Lower leg skin (tissue), 4 donors: ENCODE results near the gene MGA. TPM values are rescaled to one million over a fixed set of nuclear protein-coding genes. Genes with fewer than 3 reads are reported as not detected.

Source experiments
- DNase-seq, 2 donors: peaks; one replicate each; pipeline ENCODE4 v3.0.0-alpha.2; 2019; ENCODE audit warnings: low spot score in 2 of 2
- H3K4me3 ChIP-seq: fragments of 200-600 bp; sonication (generic); 2 replicates; pipeline ENCODE4 v1.5.1; 2017; ENCODE audit warnings: mild to moderate bottlenecking, low read depth; ENCODE audit not compliant: poor library complexity, severe bottlenecking
- POLR2A ChIP-seq, 2 donors: fragments of 450-650 bp; IDR thresholded peaks; one replicate each; pipeline ENCODE4 v1.6.1; 2016 to 2017; ENCODE audit warnings: antibody characterized with exemption in 2 of 2, mild to moderate bottlenecking in 1 of 2, moderate library complexity in 1 of 2
- WGBS, 2 donors: methylation state at CpG; one replicate each; pipeline ENCODE4 v1.1.5; 2018; 5-methylcytosine and 5-hydroxymethylcytosine counted together
- intact Hi-C: fragments of 100-400 bp; cut with DNase I; formaldehyde crosslinking; loops from one replicate; pipeline ENCODE4 v1.15.0; 2023; ENCODE audit warnings: low total_unique reads
- total RNA-seq, 4 donors: library from RNA; depleted of rRNA; stranded (reverse); fragments of >200 nt; gene quantifications; one replicate each; pipeline ENCODE4 v1.1.0, GENCODE V29; 2016
- TF ChIP-seq, protein P1 (sequence below), 3 donors: fragments of 450-650 bp; IDR thresholded peaks; one replicate each; pipeline ENCODE4 v1.5.1; 2016; ENCODE audit warnings: antibody characterized with exemption in 3 of 3, mild to moderate bottlenecking in 3 of 3, moderate library complexity in 2 of 3

MGA gene
- total RNA-seq, 4 donors from 2014 or later = 17.2 to 24.1 (median 20.7) TPM

DNA sequence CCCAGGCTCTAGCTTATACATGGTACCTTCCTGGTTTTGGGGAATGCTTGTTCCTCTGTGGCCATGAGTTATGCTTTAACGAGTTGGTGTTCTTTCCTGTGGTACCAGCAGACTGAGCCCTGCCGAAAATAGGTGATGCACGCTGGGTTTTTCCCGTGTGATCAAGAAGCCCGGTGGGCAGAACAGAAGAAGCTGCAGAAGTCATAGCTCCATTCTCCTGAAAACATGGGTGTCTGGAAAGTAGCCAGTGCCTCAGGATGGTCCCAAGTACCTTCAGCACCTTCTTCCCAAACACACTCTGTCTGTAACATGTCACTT lies 139.2 kb downstream of the MGA start:
- TF ChIP-seq, protein P1, sequence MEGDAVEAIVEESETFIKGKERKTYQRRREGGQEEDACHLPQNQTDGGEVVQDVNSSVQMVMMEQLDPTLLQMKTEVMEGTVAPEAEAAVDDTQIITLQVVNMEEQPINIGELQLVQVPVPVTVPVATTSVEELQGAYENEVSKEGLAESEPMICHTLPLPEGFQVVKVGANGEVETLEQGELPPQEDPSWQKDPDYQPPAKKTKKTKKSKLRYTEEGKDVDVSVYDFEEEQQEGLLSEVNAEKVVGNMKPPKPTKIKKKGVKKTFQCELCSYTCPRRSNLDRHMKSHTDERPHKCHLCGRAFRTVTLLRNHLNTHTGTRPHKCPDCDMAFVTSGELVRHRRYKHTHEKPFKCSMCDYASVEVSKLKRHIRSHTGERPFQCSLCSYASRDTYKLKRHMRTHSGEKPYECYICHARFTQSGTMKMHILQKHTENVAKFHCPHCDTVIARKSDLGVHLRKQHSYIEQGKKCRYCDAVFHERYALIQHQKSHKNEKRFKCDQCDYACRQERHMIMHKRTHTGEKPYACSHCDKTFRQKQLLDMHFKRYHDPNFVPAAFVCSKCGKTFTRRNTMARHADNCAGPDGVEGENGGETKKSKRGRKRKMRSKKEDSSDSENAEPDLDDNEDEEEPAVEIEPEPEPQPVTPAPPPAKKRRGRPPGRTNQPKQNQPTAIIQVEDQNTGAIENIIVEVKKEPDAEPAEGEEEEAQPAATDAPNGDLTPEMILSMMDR (IDR thresholded peaks at IDR 0.05) = no peak
- WGBS, 2 donors = 54 to 74% methylated on average over 5 of the region's 5 CpGs
- intact Hi-C loops = no loop called here
- H3K4me3 ChIP-seq = no peak overlapping the region
- no peak for DNase-seq

DNA sequence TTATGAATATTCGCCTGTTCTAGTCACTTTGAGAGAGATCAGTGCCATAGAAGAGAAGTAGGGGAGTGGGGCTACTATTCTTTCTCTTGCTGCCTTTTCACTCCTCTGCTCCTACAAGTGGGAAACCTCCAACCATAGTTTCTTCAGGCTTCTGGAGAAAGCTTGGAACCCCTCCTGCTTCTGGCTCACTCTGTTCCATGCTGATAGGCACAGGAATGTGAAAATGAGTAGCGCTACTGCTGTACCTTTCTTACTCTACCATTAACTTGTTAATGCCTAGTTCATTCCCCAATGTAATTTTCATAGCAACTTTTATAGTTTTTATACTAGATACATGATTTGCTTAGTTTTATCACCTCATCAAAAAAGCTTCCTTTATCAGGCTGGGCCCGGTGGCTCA lies 141.0 kb downstream of the MGA start:
- no peak for TF ChIP-seq POLR2A (IDR thresholded peaks at IDR 0.05)
- TF ChIP-seq, protein P1 (IDR thresholded peaks at IDR 0.05) = no peak
- WGBS, 2 donors = 69 to 77% methylated on average over 3 of the region's 3 CpGs
- H3K4me3 ChIP-seq = no peak overlapping the region
- intact Hi-C loops = no loop called here
- DNase-seq = no peak

DNA sequence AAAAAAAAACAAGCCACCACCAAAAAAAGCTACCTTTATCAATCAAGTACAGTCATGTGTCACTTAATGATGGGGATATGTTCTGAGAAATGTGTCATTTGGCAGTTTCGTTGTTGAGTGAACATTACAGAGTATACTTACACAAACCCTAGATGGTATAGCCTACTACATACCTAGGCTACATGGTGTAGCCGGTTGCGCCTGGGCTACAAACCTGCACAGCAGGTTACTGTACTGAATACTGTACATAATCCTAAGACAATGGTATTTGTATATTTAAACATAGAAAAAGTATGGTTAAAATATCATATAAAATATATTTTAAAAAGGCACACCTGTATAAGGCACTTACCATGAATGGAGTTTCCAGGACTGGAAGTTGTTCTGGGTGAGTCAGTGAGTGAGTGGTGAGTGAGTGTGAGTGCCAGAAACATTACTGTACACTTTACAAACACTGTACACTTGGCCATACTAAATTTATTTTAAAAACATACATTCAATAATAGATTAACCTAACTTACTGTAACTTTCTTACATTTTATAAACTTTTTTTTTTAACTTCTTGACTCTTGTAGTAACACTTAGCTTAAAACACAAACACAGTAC lies 141.7 kb downstream of the MGA start:
- WGBS, 2 donors = 67 to 69% methylated on average over 3 of the region's 3 CpGs
- TF ChIP-seq, protein P1 (IDR thresholded peaks at IDR 0.05) = no peak
- no peak for TF ChIP-seq POLR2A (IDR thresholded peaks at IDR 0.05)
- DNase-seq = no peak
- intact Hi-C loops = no loop called here
- no peak overlapping the region for H3K4me3 ChIP-seq

- DNase-seq = peak in 1 of 2 donors; percentile 74
- no peak overlapping the region for H3K4me3 ChIP-seq
- intact Hi-C loops = no loop called here
- 47 to 67% methylated on average over 2 of the region's 2 CpGs for WGBS, 2 donors
- TF ChIP-seq POLR2A (IDR thresholded peaks at IDR 0.05) = no peak
- TF ChIP-seq, protein P1 (IDR thresholded peaks at IDR 0.05) = no peak
Observed at GRCh38 chr15:41804361-41804760, 144.2 kb downstream of the MGA start.

DNA sequence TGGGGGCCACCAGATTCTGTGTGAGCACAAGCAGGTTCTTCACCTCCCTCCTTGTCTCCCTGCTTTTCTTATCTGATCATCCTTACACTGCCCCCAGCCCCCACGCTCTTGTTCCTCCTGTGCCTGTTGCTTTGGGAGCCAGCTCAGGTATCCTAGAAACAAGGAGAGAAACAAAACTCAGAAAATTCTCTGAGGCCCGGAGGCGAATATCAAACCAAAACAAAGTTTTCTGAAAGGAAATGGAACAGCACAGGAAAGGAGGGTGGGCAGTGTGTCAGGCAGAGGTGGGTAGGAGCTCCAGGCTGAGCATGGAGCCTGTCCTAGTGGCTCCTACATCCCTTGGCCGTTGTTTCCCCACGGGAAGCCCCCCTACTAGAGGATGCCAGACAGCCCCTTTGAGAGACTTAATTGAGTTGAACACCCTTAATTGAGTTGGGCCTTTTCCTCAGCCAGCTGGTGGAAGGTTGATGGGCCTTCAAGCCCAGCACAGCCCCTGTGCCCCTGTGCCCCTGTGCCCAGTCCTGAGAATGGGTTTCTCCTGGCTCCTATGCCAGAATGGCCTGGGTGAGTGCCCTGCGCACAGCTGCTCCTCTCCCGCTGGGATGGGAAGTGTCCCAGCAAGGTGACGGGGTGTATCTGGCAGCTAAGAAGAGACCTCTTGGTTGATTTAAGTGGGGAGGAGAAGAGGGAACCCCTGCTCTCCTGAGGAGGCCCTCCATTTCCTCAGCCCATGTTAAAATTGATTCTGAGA lies 144.9 kb downstream of the MGA start:
- no peak overlapping the region for H3K4me3 ChIP-seq
- DNase-seq = no peak
- WGBS, 2 donors = 36 to 53% methylated on average over 8 of the region's 8 CpGs
- intact Hi-C loops = loop anchor here (5.0 kb wide), 1 partner anchor 1113 kb away; no protein-coding TSS in a partner anchor
- TF ChIP-seq, protein P1 (IDR thresholded peaks at IDR 0.05) = no peak
